ENCODE measurements around the gene NFATC1.
"Not testable (repeated sequence)": the region's sequence is repeated elsewhere in the genome, so short reads cannot be mapped to it uniquely, and the experiment has no call there.

The NFATC1 gene

GRCh38 chr18:79376661-79377060 is 19.1 kb upstream of the NFATC1 start:
- not testable (repeated sequence) for DNase-seq

DNA sequence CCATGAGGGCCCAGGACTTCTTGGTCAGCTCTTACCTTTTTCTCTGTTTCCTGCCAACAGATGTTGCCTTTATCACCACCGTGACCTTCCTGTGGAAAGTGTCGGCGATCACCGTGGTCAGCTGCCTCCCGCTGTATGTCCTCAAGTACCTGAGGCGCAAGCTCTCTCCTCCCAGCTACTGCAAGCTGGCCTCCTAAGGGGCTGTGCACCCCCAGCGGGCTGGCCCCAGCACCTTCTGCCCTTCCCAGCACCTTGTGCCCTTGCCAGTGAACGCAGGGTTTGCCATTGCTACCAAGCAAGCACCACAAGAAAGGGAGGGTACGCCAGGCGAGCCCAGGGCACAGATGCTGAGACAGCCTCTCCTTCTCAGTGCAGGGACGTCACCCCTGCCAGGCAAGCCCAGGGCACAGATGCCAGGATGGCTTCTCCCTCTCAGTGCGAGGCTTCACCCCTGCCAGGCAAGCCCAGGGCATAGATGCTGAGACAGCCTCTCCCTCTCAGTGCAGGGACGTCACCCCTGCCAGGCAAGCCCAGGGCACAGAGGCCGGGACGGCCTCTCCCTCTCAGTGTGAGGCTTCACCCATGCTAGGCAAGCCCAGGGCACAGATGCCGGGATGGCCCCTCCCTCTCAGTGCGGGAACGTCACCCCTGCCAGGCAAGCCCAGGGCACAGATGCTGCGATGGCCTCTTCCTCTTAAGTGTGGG is 18.4 kb upstream of the NFATC1 start:
- DNase-seq, result no peak

DNA sequence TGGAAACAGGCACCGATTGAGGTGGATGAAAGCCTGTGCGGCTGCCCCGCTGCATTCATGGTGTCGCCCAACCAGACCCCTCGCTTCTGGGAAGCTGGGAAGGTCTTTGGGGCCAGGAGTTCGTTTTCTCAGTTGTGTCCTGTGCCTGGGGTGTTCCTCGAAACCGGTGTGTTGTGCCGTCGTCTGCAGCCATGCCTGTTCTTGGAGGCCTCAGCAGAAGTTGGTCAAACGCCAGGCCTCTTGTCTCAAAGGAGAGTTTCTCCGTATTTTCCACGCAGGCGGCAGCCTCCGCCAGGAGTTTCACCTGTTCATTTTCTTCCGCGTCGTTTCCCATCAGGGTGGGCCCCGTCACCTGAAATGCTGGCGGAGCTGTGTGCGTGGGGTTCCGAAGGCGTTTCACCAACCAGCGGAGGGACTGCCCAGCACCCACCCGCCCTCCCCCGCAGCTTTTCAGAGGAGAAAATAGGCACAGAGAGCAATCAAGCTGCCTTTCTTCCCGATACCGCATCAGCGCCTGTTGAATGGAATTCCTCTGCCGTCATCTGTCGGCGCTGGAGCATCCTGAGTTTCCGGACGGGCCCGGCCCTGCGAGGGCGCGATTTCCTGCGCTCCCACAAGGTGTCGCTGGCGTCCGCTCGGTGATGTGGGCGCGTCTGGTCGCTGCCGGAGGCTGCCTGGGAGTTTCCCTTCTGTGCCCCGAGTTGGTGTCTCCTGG is 17.0 kb upstream of the NFATC1 start:
- peak; percentile 70 for DNase-seq

GRCh38 chr18:79379251-79379905 is 16.4 kb upstream of the NFATC1 start:
- no peak for DNase-seq

GRCh38 chr18:79379931-79380815 is 15.6 kb upstream of the NFATC1 start:
- DNase-seq, result no peak

- DNase-seq, result no peak
These were observed 14.6 kb upstream of the NFATC1 start for GRCh38 chr18:79380816-79381806.

- no peak for DNase-seq
These were observed 13.9 kb upstream of the NFATC1 start for GRCh38 chr18:79381811-79382311.

DNA sequence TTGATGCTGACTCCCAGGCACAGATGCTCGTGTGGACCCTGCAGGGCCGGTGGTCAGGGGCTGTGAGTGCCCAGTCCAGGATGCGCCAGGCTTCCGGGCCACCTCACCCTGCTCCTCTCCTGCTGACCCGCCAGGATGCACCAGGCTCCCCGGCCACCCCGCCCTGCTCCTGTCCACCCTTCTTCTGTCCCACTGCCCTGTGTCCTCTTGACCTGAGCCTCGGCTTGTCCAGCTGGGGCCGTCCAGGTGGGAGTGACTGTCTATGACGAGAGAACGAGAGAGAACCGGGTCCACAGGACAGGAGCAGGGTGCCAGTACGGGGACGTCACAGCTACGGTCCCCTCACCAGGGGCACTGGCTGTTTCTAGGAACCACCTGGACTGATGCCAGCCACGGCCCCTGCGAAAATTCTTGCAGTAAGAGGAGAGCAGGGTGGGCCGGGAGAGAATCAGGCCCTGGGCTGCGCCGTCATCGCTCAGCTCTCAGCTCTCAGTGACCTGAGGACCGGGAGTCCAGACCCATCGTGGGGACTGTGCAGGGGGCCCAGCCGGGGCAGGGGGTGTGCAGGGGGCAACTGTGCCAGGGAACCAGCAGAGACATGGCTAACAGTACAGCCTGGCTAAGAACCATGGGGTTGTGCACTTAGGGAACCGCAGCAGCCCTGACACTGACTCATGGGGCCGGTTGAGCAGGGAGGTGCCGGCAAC is 12.9 kb upstream of the NFATC1 start:
- DNase-seq, result no peak

- no peak for DNase-seq
These were observed 12.2 kb upstream of the NFATC1 start for GRCh38 chr18:79383388-79384056.

DNA sequence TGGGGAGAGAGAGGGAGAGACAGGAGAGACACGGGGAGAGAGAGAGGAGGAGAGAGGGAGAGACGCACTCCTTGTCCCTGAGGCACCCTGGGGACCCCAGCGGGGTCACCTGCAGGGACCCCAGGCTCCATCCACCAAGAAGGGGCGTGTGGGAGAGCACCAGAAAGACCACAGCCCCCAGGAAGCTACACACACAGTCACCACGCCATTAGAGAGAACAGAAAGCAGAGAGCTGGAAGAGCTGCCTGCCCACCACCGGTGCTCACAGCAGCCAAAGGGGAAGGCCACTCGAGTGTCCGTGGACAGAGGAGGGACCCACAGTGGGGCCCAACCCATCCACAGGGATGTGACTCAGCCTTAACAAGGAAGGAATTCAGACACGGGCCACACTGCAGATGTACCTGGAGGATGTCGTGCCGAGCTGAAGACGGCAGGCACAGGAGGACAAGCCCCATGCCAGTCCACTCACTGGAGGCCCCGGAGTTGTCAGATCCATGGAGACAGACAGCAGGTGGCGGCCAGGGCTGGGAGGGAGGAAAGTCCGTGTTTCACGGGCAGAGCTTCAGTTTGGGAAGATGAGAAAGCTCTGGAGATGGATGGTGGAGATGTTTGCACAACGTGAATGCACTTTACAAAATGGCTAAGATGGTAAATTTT is 11.5 kb upstream of the NFATC1 start:
- DNase-seq, result no peak

DNA sequence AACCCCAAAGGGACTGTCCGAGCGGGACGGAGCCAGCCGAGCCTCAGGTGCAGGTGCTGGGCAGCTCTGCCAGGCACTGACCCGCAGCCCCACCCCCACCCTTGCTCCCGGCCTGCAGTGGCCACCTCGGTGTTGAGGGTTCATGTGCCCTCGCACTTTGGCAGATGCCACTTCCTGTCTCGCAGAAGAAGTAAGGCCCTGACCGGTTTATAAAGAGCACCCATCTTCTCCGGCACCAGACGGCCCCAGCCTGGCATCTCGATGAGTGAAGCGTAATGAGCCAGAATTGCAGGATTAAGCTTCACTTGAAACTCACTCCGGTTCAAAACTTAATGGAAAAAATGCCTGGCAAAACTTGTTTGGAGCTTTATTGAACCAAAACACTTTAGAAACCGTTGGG is 10.9 kb upstream of the NFATC1 start:
- DNase-seq, result no peak

GRCh38 chr18:79385326-79385707 is 10.4 kb upstream of the NFATC1 start:
- DNase-seq, result no peak

DNA sequence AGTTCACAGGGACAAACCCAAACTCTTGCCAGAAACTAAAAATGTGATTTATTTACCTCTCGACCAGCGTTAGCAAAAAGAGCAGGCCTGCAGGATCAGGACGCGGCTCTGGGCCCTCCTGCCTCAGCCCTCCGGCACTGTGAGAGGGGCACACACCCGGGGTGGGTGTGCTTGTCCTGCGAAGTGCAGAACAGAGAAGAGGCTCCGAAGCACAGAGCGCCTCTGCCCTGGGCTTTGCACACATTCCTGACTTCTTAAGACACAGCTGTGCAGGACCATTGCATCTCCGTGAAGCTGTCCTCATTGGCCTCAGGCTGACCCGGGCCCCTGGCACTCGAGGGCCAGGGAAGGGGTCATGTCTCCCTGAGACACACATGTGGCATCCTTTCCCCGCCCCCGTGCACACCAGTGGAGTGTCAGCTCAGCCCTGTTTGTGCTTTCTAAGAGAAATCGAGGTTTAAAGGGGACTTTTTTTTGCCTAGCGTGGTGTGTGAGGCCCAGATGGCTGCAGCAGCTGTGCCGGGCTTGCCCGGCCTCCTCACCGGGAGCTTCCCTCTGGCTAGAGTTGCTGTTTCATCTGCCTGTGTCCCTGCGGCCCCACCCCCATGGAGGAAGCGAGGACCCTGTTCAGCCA is 9.9 kb upstream of the NFATC1 start:
- no peak for DNase-seq

- DNase-seq, result no peak
These were observed 9.2 kb upstream of the NFATC1 start for GRCh38 chr18:79386547-79386946.

- no peak for DNase-seq
These were observed 8.5 kb upstream of the NFATC1 start for GRCh38 chr18:79387214-79387613.

GRCh38 chr18:79387615-79388014 is 8.1 kb upstream of the NFATC1 start:
- DNase-seq, result no peak

DNA sequence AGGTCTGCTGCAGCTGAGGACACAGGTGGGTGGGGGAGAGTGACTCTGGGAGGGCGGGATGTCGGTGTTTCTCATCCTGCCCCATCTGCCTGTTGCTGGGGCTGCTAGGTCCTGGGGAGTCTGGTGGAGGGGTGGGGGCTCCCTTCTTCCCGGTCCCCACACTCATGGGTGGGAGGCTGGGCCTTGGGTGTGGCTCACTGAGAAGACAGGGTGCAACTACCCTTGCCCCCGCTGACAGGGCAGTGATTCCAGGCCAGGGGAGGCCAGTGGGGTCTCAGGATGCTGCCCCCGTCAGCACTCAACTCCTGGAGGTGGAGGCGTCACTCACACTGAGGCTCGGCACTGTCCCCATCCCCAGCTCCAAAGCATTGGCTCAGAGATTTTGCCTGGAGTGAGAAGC is 7.7 kb upstream of the NFATC1 start:
- DNase-seq, result no peak

DNA sequence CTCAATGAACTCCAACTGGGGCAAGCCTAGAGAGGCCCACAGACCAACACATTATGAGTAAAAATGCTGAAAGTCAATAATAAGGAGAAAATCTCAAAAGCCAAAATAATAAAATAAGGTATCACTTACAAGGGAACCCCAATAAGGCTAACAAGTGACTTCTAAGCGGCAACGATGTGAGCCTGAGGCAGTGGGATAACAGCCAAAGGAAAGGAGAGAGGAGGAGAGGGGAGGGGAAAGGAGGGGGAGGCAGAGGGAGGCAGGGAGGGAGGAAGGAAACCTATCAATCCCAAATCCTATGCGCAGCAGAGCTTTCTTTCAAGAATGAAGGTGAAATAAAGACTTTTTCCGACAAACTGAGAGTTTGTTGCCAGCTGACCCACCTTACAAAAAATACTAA is 6.0 kb upstream of the NFATC1 start:
- DNase-seq, result no peak

DNA sequence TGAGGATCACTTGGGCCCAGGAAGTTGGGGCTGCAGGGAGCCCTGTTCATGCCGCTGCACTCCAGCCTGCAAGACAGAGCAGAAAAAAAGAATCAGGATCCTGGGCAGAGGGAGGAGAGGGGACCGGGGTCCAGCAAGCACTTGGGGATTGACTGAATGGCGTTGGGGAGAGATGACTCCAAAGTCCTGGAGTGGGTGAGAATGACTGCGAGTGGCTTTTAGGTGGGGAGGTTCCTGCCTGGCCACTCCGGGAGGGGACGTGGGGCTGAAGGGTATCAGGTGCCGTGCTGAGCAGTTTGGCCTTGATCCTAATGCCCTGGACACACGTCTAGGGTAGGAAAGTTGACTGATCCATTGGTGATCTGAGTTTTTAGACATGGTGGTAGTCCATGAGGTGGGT is 3.5 kb upstream of the NFATC1 start:
- no peak for DNase-seq

Measured in kidney glomerular epithelial cell (primary cell).